ENCODE data around the gene AMPD1.

Gene AMPD1

GRCh38 chr1:114632427-114632826 is 62.9 kb downstream of the AMPD1 start:
- no peak for DNase-seq (ENCODE audit: low spot score)

GRCh38 chr1:114627107-114627506 is 68.2 kb downstream of the AMPD1 start:
- DNase-seq (ENCODE audit: low spot score) = no peak

- no peak for DNase-seq (ENCODE audit: low spot score)
Measured at GRCh38 chr1:114623364-114623763, 72.0 kb downstream of the AMPD1 start.
